SK-N-SH treated with all-trans-retinoic acid at 6 μM for 48 hours (cell line): Measurements from ENCODE around the gene NID1.

ENCODE experiments used
- ATAC-seq: fragments of 200-7000 bp; cut with Tn5 transposase; 3 replicates; pipeline ENCODE4 v1.9.1; 2020; ENCODE audit warnings: mild to moderate bottlenecking, moderate library complexity
- ARNTL ChIP-seq: fragments of 450-650 bp; formaldehyde crosslinking; IDR thresholded peaks from 2 replicates; pipeline ENCODE4 v1.5.0; 2020; ENCODE audit warnings: low read depth, mild to moderate bottlenecking, moderate library complexity, borderline replicate concordance
- BACH2 ChIP-seq: fragments of 250-450 bp; sonication (Bioruptor Pico); IDR thresholded peaks from 2 replicates; pipeline ENCODE4 v1.9.0; 2021; ENCODE audit warnings: mild to moderate bottlenecking, borderline replicate concordance
- CSDC2 ChIP-seq: fragments of 250-450 bp; sonication (Bioruptor Pico); IDR thresholded peaks from 2 replicates; pipeline ENCODE4 v1.5.0; 2020; ENCODE audit warnings: mild to moderate bottlenecking, moderate library complexity
- ESRRG ChIP-seq: fragments of 250-450 bp; sonication (Bioruptor Pico); IDR thresholded peaks from 2 replicates; pipeline ENCODE4 v1.6.1; 2021; ENCODE audit warnings: mild to moderate bottlenecking
- ISL1 ChIP-seq: fragments of 250-450 bp; sonication (Bioruptor Pico); IDR thresholded peaks from 2 replicates; pipeline ENCODE4 v2.1.2; 2022; ENCODE audit warnings: mild to moderate bottlenecking, moderate library complexity
- OSR1 ChIP-seq: fragments of 250-450 bp; sonication (Bioruptor Pico); IDR thresholded peaks from 2 replicates; pipeline ENCODE4 v1.8.0; 2022; ENCODE audit warnings: moderate library complexity, mild to moderate bottlenecking, inconsistent platforms
- PPARA ChIP-seq: fragments of 250-450 bp; sonication (Bioruptor Pico); IDR thresholded peaks from 2 replicates; pipeline ENCODE4 v1.5.0; 2020; ENCODE audit warnings: mild to moderate bottlenecking, borderline replicate concordance
- RARB ChIP-seq: fragments of 250-450 bp; sonication (Bioruptor Pico); IDR thresholded peaks from 2 replicates; pipeline ENCODE4 v1.8.0; 2021; ENCODE audit warnings: mild to moderate bottlenecking, moderate library complexity
- SNAI2 ChIP-seq: fragments of 250-450 bp; sonication (Bioruptor Pico); IDR thresholded peaks from 2 replicates; pipeline ENCODE4 v1.5.0; 2020; ENCODE audit warnings: mild to moderate bottlenecking, moderate library complexity
- TOX ChIP-seq: fragments of 250-450 bp; sonication (Bioruptor Pico); IDR thresholded peaks from 2 replicates; pipeline ENCODE4 v1.8.0; 2021; ENCODE audit warnings: mild to moderate bottlenecking, moderate library complexity, borderline replicate concordance
- ZC3H10 ChIP-seq: fragments of 250-450 bp; sonication (Bioruptor Pico); IDR thresholded peaks from 2 replicates; pipeline ENCODE4 v1.5.1; 2021; ENCODE audit warnings: mild to moderate bottlenecking, moderate library complexity
- ZFP3 ChIP-seq: fragments of 250-450 bp; sonication (Bioruptor Pico); IDR thresholded peaks from 2 replicates; pipeline ENCODE4 v1.5.0; 2020; ENCODE audit warnings: mild to moderate bottlenecking, moderate library complexity
- ZFP30 ChIP-seq: fragments of 450-650 bp; formaldehyde crosslinking; IDR thresholded peaks from 2 replicates; pipeline ENCODE4 v1.5.0; 2022; ENCODE audit warnings: mild to moderate bottlenecking, moderate library complexity
- ZNF565 ChIP-seq: fragments of 450-650 bp; formaldehyde crosslinking; conservative IDR thresholded peaks from 2 replicates; pipeline ENCODE4 v1.5.0; 2020; ENCODE audit warnings: low read depth, mild to moderate bottlenecking, moderate library complexity
- ZNF70 ChIP-seq: fragments of 450-650 bp; formaldehyde crosslinking; IDR thresholded peaks from 2 replicates; pipeline ENCODE4 v1.5.0; 2020; ENCODE audit warnings: mild to moderate bottlenecking, moderate library complexity
- ZNF8 ChIP-seq: fragments of 450-650 bp; formaldehyde crosslinking; IDR thresholded peaks from 2 replicates; pipeline ENCODE4 v1.5.0; 2020; ENCODE audit warnings: mild to moderate bottlenecking, moderate library complexity
- TF ChIP-seq, protein P1 (sequence below): fragments of 250-450 bp; sonication (Bioruptor Pico); IDR thresholded peaks from 2 replicates; pipeline ENCODE4 v1.5.0; 2020; ENCODE audit warnings: mild to moderate bottlenecking, moderate library complexity
- TF ChIP-seq, protein P2 (sequence below): fragments of 250-450 bp; sonication (Bioruptor Pico); IDR thresholded peaks from 2 replicates; pipeline ENCODE4 v1.8.0; 2020; ENCODE audit warnings: mild to moderate bottlenecking, moderate library complexity, borderline replicate concordance
- TF ChIP-seq, protein P3 (sequence below): fragments of 250-450 bp; sonication (Bioruptor Pico); IDR thresholded peaks from 2 replicates; pipeline ENCODE4 v1.5.1; 2021; ENCODE audit warnings: mild to moderate bottlenecking, moderate library complexity
- TF ChIP-seq, protein P4 (sequence below): fragments of 250-450 bp; sonication (Bioruptor Pico); IDR thresholded peaks from 2 replicates; pipeline ENCODE4 v1.5.1; 2020; ENCODE audit warnings: low read depth, mild to moderate bottlenecking, moderate library complexity
- TF ChIP-seq, protein P5 (sequence below): fragments of 250-450 bp; sonication (Bioruptor Pico); IDR thresholded peaks from 2 replicates; pipeline ENCODE4 v1.8.0; 2021; ENCODE audit warnings: low read depth, mild to moderate bottlenecking, moderate library complexity, borderline replicate concordance

NID1 gene

DNA sequence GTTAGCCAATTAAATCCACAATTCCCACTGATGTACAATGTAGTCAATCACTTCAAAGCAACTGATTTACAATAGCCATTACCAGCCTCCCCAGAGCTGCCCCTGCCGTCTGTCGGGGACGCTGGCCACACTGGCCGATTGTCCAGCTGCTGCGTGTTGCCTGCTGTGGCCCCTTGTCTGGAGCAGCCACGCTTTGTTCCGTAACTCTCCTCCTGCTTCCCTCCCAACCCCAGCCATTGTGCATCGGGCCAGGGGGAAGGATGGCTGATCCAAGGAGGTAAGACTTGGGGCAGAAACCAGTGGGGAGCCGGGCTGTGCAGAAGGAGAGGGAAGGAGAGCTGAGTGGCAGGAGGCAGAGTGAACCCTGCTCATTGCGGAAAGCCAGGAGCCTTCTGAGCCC lies 114.6 kb downstream of the NID1 start:
- ATAC-seq, result no peak
- TF ChIP-seq ZNF70 (CRISPR knock-in tag) (no peak), CSDC2 (no peak), SNAI2 (CRISPR knock-in tag) (no peak), ESRRG (CRISPR knock-in tag) (no peak), ZC3H10 (CRISPR knock-in tag) (no peak), ZFP30 (CRISPR knock-in tag) (no peak), RARB (CRISPR knock-in tag) (no peak), TOX (CRISPR knock-in tag) (no peak), ZNF8 (CRISPR knock-in tag) (no peak), OSR1 (CRISPR knock-in tag) (no peak), BACH2 (CRISPR knock-in tag) (no peak), ISL1 (CRISPR knock-in tag) (no peak), PPARA (CRISPR knock-in tag) (no peak), ZNF565 (CRISPR knock-in tag) (no peak)
- TF ChIP-seq, protein P1, sequence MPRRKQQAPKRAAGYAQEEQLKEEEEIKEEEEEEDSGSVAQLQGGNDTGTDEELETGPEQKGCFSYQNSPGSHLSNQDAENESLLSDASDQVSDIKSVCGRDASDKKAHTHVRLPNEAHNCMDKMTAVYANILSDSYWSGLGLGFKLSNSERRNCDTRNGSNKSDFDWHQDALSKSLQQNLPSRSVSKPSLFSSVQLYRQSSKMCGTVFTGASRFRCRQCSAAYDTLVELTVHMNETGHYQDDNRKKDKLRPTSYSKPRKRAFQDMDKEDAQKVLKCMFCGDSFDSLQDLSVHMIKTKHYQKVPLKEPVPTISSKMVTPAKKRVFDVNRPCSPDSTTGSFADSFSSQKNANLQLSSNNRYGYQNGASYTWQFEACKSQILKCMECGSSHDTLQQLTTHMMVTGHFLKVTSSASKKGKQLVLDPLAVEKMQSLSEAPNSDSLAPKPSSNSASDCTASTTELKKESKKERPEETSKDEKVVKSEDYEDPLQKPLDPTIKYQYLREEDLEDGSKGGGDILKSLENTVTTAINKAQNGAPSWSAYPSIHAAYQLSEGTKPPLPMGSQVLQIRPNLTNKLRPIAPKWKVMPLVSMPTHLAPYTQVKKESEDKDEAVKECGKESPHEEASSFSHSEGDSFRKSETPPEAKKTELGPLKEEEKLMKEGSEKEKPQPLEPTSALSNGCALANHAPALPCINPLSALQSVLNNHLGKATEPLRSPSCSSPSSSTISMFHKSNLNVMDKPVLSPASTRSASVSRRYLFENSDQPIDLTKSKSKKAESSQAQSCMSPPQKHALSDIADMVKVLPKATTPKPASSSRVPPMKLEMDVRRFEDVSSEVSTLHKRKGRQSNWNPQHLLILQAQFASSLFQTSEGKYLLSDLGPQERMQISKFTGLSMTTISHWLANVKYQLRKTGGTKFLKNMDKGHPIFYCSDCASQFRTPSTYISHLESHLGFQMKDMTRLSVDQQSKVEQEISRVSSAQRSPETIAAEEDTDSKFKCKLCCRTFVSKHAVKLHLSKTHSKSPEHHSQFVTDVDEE (CRISPR knock-in tag), result no peak
- TF ChIP-seq, protein P2, sequence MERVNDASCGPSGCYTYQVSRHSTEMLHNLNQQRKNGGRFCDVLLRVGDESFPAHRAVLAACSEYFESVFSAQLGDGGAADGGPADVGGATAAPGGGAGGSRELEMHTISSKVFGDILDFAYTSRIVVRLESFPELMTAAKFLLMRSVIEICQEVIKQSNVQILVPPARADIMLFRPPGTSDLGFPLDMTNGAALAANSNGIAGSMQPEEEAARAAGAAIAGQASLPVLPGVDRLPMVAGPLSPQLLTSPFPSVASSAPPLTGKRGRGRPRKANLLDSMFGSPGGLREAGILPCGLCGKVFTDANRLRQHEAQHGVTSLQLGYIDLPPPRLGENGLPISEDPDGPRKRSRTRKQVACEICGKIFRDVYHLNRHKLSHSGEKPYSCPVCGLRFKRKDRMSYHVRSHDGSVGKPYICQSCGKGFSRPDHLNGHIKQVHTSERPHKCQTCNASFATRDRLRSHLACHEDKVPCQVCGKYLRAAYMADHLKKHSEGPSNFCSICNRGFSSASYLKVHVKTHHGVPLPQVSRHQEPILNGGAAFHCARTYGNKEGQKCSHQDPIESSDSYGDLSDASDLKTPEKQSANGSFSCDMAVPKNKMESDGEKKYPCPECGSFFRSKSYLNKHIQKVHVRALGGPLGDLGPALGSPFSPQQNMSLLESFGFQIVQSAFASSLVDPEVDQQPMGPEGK (CRISPR knock-in tag), result no peak
- TF ChIP-seq, protein P3, sequence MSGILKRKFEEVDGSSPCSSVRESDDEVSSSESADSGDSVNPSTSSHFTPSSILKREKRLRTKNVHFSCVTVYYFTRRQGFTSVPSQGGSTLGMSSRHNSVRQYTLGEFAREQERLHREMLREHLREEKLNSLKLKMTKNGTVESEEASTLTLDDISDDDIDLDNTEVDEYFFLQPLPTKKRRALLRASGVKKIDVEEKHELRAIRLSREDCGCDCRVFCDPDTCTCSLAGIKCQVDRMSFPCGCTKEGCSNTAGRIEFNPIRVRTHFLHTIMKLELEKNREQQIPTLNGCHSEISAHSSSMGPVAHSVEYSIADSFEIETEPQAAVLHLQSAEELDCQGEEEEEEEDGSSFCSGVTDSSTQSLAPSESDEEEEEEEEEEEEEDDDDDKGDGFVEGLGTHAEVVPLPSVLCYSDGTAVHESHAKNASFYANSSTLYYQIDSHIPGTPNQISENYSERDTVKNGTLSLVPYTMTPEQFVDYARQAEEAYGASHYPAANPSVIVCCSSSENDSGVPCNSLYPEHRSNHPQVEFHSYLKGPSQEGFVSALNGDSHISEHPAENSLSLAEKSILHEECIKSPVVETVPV (CRISPR knock-in tag), result no peak
- TF ChIP-seq, protein P4, sequence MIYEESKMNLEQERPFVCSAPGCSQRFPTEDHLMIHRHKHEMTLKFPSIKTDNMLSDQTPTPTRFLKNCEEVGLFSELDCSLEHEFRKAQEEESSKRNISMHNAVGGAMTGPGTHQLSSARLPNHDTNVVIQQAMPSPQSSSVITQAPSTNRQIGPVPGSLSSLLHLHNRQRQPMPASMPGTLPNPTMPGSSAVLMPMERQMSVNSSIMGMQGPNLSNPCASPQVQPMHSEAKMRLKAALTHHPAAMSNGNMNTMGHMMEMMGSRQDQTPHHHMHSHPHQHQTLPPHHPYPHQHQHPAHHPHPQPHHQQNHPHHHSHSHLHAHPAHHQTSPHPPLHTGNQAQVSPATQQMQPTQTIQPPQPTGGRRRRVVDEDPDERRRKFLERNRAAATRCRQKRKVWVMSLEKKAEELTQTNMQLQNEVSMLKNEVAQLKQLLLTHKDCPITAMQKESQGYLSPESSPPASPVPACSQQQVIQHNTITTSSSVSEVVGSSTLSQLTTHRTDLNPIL (CRISPR knock-in tag), result no peak

DNA sequence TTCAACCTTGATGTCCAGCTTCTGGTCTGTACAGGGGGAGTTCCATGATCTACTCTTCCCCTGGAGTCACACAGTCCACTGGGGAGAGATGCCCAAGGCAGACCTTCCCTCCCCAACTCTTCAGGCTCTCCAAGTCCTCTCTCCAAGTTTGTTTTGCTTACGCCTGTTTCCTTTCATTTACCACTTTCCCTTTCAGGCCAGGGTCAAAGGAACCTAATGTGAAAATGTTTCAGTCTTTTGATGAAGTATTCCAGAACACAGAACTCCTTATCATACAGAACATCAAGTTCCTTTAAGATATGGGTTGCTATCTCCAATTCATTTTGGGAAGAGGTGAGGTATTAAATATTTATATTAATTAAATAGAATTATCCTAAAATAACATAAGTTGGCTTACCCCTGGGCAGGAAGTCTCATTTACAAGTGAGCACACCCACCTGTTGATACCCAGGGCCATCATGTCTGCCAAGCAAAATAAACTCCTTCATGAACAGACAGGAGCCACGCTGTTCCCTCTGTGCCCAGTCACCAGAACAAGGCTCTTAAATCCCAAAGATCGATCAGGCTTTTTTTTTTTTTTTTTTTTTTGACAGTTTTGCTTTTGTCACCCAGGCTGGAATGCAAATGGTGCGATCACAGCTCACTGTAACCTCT lies 116.0 kb downstream of the NID1 start:
- no peak for ATAC-seq
- TF ChIP-seq, protein P4 (CRISPR knock-in tag), result no peak
- TF ChIP-seq, protein P1 (CRISPR knock-in tag), result no peak
- TF ChIP-seq, protein P5, sequence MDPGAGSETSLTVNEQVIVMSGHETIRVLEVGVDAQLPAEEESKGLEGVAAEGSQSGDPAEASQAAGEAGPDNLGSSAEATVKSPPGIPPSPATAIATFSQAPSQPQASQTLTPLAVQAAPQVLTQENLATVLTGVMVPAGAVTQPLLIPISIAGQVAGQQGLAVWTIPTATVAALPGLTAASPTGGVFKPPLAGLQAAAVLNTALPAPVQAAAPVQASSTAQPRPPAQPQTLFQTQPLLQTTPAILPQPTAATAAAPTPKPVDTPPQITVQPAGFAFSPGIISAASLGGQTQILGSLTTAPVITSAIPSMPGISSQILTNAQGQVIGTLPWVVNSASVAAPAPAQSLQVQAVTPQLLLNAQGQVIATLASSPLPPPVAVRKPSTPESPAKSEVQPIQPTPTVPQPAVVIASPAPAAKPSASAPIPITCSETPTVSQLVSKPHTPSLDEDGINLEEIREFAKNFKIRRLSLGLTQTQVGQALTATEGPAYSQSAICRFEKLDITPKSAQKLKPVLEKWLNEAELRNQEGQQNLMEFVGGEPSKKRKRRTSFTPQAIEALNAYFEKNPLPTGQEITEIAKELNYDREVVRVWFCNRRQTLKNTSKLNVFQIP (CRISPR knock-in tag), result no peak
- TF ChIP-seq RARB (CRISPR knock-in tag) (no peak), PPARA (CRISPR knock-in tag) (no peak), BACH2 (CRISPR knock-in tag) (no peak), ZNF565 (CRISPR knock-in tag) (no peak), ZFP3 (CRISPR knock-in tag) (no peak), SNAI2 (CRISPR knock-in tag) (no peak), CSDC2 (no peak), ZNF8 (CRISPR knock-in tag) (no peak), OSR1 (CRISPR knock-in tag) (no peak), ZC3H10 (CRISPR knock-in tag) (no peak), TOX (CRISPR knock-in tag) (no peak), ESRRG (CRISPR knock-in tag) (no peak), ARNTL (CRISPR knock-in tag) (no peak), ZFP30 (CRISPR knock-in tag) (no peak), ZNF70 (CRISPR knock-in tag) (no peak)
- TF ChIP-seq, protein P3 (CRISPR knock-in tag), result no peak
